HG02870 (cell line): Measurements from ENCODE around the gene CDC42BPB.

ENCODE experiments used
- ATAC-seq: cut with Tn5 transposase; IDR thresholded peaks from one replicate; pipeline ENCODE4 v1.9.1; 2021; ENCODE audit warnings: mild to moderate bottlenecking, moderate library complexity; ENCODE audit not compliant: unreplicated experiment

CDC42BPB gene

GRCh38 chr14:102969901-102970300 lies 87.4 kb downstream of the CDC42BPB start:
- no peak for ATAC-seq

GRCh38 chr14:102969060-102969791 lies 88.1 kb downstream of the CDC42BPB start:
- ATAC-seq: no peak

- ATAC-seq: no peak
These were observed 89.0 kb downstream of the CDC42BPB start for GRCh38 chr14:102968306-102968705.

GRCh38 chr14:102967506-102967795 lies 89.9 kb downstream of the CDC42BPB start:
- no peak for ATAC-seq

GRCh38 chr14:102966681-102967505 lies 90.5 kb downstream of the CDC42BPB start:
- no peak for ATAC-seq

GRCh38 chr14:102965971-102966655 lies 91.2 kb downstream of the CDC42BPB start:
- no peak for ATAC-seq

- ATAC-seq: no peak
These were observed 92.1 kb downstream of the CDC42BPB start for GRCh38 chr14:102965282-102965681.

GRCh38 chr14:102964152-102964730 lies 93.1 kb downstream of the CDC42BPB start:
- no peak for ATAC-seq

- ATAC-seq: no peak
These were observed 95.2 kb downstream of the CDC42BPB start for GRCh38 chr14:102962111-102962627.

- ATAC-seq: no peak
These were observed 98.9 kb downstream of the CDC42BPB start for GRCh38 chr14:102958461-102958860.

- no peak for ATAC-seq
These were observed 100.1 kb downstream of the CDC42BPB start for GRCh38 chr14:102957222-102957621.

GRCh38 chr14:102955636-102956408 lies 101.5 kb downstream of the CDC42BPB start:
- ATAC-seq: no peak

GRCh38 chr14:102954081-102954789 lies 103.1 kb downstream of the CDC42BPB start:
- no peak for ATAC-seq

- no peak for ATAC-seq
These were observed 104.2 kb downstream of the CDC42BPB start for GRCh38 chr14:102953100-102953499.

GRCh38 chr14:102952276-102952675 lies 105.1 kb downstream of the CDC42BPB start:
- no peak for ATAC-seq

- ATAC-seq: no peak
These were observed 105.5 kb downstream of the CDC42BPB start for GRCh38 chr14:102951799-102952198.

- ATAC-seq: no peak
These were observed 106.3 kb downstream of the CDC42BPB start for GRCh38 chr14:102951034-102951433.

GRCh38 chr14:102949801-102950451 lies 107.4 kb downstream of the CDC42BPB start:
- no peak for ATAC-seq

- ATAC-seq: no peak
These were observed 108.1 kb downstream of the CDC42BPB start for GRCh38 chr14:102949062-102949800.
